ENCODE results near the gene POLR1A.

DNA sequence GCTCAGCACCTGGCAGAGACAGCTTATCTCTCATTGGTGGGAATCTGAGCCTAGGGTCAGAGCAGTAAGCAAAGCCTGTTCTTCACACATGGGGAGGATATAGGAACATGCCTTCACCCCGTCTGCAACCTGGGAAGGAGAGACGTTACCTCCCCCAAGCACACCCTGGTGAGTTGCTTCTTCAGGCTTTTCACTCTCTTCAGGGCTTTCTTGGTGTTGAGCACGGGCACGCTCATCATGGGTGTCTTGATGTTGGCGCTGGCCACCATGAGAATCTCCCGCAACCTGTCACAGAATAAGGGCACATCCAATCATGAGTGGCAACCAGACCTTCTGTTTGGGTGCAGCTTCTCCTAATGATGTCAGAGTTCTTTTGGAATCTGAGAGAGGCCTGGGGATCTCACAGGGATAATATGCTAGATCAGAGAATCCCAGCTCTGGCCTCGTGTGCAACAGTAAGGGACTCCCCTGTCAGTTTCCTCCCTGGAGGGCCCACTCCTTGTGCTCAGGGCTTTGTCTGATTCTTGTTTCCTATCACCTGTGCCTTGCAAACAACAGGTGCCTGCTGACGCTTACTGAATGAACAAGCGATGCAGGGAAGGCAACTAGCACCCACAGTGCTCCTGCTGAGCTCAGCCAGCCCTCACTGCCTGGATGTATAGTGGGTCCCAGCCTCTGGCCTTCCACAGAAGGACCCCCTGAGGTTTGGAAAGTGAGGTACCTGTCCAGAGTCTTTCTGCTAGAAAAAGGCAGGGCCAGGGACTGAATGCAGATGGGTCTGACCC lies 66.3 kb downstream of the POLR1A start:
- TF ChIP-seq, protein P1, sequence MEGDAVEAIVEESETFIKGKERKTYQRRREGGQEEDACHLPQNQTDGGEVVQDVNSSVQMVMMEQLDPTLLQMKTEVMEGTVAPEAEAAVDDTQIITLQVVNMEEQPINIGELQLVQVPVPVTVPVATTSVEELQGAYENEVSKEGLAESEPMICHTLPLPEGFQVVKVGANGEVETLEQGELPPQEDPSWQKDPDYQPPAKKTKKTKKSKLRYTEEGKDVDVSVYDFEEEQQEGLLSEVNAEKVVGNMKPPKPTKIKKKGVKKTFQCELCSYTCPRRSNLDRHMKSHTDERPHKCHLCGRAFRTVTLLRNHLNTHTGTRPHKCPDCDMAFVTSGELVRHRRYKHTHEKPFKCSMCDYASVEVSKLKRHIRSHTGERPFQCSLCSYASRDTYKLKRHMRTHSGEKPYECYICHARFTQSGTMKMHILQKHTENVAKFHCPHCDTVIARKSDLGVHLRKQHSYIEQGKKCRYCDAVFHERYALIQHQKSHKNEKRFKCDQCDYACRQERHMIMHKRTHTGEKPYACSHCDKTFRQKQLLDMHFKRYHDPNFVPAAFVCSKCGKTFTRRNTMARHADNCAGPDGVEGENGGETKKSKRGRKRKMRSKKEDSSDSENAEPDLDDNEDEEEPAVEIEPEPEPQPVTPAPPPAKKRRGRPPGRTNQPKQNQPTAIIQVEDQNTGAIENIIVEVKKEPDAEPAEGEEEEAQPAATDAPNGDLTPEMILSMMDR (IDR thresholded peaks at IDR 0.05 in 4 of 5, conservative IDR thresholded peaks at IDR 0.05 in 1 of 5) = no peak
- TF ChIP-seq POLR2A (IDR thresholded peaks at IDR 0.05) = no peak

Measured in gastrocnemius medialis (tissue), 4 donors.